NCI-H1436 treated with DMSO at 0.1 percent for 48 hours (cell line): ENCODE measurements around the gene ZSWIM6.
A peak's percentile ranks its signal among the peaks of the same experiment; 100 is the strongest.

Experiments used
- DNase-seq: peaks from one replicate; lab custom pipeline; 2025; lab: John Stamatoyannopoulos, UW

Gene ZSWIM6

DNA sequence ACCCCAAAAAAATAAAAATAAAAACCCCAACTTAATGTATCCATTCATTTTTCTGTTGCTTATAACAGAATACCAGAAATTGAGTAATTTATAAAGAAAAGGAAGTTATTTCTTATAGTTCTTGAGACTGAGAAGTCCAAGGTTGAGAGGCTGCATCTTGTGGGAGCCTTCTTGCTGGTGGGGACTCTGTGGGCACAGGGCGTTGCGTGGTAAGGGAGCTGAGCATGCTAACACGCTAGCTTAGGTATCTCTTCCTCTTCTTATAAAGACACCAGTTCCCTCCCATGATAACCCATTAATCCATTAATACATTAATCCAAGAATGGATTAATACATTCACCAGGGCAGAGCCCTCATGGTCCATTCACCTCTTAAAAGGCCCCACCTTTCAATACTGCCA is 150.9 kb downstream of the ZSWIM6 start:
- no peak for DNase-seq

DNA sequence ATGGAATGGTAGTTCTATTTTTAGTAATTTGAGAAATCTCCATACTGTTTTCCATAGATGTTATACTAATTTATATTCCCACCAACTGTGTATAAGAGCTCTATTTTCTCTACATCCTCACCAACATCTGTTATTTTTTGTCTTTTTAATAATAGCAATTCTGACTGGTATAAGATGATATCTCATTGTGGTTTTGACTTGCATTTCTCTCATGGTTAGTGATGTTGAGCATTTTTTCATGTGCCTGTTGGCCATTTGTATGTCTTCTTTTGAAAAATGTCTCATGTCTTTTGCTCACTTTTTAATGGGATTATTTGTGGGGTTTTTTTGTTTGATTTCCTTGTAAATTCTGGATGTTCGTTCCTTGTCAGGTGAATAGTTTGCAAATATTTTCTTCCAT is 154.4 kb downstream of the ZSWIM6 start:
- DNase-seq: no peak

GRCh38 chr5:61489574-61489973 is 157.5 kb downstream of the ZSWIM6 start:
- DNase-seq: no peak

DNA sequence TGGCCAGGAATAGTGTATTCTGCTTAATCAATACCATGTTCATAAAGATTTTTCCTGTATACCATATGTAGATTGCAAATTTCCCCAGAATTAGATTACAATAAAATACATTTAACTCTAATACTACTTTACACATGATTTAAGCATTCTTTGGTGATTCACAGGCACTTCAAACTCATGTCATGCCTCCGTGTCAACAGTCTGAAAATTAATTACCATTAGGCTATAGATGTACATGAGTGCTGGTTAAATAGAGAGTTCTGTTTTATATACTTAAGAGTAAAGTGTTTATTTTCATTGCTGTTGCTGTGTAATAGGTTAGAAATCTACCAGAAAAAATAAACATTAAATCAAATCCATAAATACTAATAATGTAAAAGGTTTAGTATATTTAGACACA is 159.8 kb downstream of the ZSWIM6 start:
- DNase-seq: no peak

GRCh38 chr5:61493973-61494372 is 161.9 kb downstream of the ZSWIM6 start:
- no peak for DNase-seq

DNA sequence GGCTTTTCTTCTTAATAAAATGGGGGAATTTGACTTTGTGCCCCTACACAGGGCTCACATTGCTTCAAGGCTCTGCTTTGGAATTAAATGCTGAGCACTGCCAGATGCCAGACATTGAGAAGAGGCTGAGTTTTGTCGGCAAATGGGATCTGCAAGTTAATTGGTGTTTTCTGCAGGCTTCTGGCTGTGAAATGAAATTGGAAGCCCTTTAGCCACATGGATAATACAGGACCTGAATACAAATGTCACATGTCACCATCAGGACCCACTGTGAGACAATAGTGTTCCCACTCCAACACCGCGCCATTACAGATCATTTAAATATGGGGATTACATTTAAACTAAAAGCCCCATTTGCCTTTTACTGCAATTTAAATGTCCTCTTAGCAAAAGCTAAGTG is 164.4 kb downstream of the ZSWIM6 start:
- DNase-seq: peak; percentile 88

GRCh38 chr5:61496860-61497259 is 164.8 kb downstream of the ZSWIM6 start:
- no peak for DNase-seq

GRCh38 chr5:61498121-61498520 is 166.1 kb downstream of the ZSWIM6 start:
- no peak for DNase-seq

DNA sequence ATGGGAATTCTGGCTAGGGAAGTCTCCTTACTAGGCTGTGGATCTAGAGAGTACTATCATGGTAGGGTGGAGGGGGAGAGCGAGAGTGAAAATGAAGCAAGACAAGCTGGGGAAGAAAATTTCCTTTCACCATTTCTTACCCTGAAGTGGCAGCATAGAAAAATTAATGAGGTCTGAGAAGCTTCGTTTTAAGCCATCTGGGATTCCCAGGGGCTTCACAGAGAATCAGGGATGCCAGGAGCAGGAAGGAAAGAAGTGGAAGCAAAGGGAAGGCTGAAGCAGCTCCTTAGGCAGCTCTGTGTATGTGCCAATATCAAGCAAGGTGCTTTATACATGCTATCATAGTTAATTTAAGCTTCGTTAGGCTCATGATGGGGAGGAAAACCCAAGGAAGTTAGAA is 169.9 kb downstream of the ZSWIM6 start:
- no peak for DNase-seq

DNA sequence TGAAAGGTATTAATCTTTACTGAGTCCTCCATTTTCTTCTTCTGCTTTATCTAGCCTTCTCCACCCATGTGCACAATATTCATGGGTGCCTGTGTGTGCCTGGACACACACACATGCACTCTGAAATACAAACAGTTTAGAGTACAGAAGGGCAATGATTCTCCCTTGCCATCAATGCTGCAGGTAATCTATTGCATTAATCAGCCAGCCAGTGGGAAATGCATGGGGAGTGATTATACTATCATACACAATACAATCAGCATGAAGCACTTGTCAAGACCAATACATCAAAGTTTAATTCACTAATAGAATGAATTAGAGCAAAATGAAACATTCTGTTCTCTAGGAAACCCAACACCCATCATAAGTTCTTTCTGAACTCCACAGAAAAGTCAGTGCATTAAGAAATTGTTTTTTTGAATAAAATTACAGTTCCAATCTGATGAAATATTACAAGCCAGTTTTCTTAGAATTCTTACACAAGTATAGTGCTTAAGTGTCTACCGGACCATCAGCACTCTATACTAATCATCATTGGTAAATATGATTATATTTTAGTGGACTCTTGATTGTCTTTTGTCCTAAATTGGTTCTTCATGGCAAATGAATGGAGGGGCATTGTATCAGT is 172.2 kb downstream of the ZSWIM6 start:
- DNase-seq: no peak

DNA sequence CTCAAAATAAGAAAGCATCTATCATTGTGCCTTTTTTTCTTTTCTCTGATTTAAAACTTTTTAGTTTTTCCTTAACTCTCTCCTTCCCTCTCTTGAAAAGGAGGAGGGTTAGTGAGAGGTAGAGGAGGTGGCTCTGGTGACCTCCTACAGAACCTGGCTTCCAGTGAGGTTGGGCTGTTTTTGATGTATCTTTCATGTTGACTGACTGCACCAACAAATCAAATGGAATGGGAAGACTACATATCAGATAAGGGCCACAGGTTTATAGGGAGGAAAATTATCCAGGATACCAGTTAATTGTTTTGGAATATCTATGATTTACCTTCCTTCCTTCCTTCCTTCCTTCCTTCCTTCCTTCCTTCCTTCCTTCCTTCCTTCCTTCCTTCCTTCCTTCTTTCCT is 173.2 kb downstream of the ZSWIM6 start:
- no peak for DNase-seq

DNA sequence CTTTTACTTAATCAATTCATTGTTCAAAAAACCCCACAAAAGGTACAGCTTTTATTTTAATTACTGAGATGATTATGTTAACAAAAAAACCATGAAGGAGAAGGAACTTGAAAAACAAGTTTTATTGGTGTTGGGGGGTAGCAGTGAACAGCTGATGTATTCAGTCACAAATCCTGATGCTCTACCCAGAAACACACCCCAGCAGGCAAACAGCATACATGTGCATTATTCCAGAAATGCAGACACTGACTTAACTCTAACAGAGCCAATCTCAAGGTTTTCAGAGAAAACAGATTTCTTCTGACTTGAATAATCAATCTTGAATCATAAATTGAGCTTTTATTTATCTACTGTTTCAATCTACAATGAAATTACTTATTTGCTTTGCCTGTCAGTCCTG is 175.2 kb downstream of the ZSWIM6 start:
- DNase-seq: no peak

- DNase-seq: no peak
These were observed 184.9 kb downstream of the ZSWIM6 start for GRCh38 chr5:61516946-61517345.

DNA sequence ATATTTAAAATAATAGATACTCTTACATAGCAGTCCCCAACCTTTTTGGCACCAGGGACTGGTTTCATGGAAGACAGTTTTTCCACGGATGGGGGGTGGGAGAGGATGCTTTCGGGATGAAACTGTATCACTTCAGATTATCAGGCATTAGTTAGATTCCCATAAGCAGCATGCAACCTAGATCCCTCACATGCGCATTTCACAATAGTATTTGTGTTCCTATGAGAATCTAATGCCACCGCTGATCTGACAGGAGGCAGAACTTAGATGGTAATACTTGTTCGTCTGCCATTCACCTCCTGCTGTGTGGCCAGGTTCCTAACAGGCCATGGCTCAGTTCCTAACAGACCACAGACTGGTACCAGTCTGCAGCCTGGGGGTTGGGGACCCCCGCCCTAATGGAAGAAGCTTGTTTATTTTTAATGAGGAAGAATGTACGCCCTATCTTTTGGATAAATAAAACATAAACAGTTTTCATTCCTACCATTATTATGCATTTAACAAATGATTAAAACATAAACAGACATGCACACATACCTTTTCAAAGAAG is 187.7 kb downstream of the ZSWIM6 start:
- no peak for DNase-seq

GRCh38 chr5:61523073-61523472 is 191.0 kb downstream of the ZSWIM6 start:
- DNase-seq: no peak

GRCh38 chr5:61523997-61524396 is 191.9 kb downstream of the ZSWIM6 start:
- DNase-seq: no peak

- DNase-seq: no peak
These were observed 193.6 kb downstream of the ZSWIM6 start for GRCh38 chr5:61525512-61526206.

DNA sequence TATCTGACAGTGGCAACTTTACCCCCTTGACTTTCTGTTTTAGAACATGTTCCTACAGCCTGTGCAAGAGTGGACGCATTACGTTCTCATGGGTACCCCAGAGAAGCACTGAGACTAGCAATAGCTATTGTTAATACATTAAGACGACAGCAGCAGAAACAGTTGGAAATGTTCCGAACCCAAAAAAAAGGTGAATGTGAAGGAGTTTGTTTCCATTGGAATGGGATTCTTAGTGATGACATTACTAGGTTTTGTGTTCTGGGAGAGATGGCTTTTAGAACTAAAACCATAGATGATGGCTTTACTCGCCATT is 194.1 kb downstream of the ZSWIM6 start:
- no peak for DNase-seq

DNA sequence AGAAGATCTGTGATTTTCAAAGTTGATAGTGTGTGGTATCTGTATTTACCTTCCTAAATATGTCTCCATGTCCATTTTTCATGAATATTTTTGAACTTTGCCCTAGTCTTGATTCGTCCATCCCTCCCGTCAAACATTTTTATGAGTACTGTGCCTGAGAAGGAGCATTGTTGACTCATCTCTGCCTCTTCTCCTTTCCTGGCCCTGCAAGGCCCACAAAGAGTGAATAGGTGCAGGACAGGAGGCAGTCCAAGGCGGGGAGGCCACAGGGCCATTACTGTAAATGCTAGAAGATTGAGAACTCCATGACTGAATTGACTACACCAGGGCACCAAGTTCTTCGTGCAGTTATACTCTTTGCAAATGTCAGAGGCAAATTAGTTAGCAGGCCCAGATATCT is 200.9 kb downstream of the ZSWIM6 start:
- no peak for DNase-seq

DNA sequence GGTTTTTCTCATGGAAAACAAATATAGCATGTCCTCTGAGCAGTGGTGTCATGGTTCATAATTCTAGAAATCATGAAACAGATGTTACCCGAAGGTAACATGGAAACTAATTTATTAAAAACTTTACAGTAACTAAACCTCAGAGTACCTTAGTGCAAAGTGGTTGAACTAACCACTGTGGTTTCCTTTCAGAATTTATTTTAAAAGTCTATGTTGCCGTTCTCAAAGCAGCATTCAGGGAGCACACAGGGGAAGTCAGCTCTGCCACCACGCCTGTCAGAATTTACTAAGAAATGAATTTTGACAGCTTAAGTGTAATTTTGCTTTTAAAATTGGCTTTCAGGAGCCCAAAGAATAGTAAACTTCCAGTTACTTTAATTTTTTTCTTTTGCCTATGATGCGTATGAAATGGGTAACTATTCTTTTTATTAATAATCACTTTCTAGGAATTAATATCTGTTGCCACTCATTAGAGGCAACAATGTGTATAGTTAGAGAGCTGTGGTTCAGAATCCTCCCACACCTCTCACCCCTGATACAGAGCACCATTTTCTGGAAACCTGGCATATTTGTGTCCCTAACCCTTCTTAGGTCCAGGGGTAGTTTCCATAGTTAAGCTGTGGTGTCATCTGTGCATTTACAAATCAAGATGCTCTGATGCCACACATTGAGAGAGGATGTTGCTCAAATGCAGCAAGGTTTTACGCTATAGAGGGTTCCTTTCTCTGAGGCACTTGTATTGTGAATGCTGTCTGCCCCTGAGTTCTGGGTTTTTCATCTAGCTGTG is 202.6 kb downstream of the ZSWIM6 start:
- DNase-seq: no peak

GRCh38 chr5:61535828-61536227 is 203.8 kb downstream of the ZSWIM6 start:
- no peak for DNase-seq

DNA sequence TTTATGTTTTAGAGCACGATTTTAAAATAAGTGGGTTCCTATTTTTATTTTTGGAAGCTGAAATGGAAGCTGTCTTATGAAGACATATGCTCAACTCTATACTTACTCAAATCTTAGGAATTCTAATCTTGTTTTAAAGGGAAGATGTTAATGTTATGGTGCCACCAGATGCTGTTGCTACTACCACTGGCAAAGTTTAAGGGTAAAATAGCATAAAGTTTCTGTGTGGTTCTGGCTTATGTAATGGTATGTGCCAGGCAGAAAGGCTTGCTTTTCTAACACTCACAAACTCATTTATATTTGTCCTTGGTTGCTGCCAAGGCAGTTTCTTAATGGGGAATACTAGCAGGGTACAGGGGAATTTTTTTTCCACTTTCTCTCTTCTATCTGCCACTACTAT is 204.9 kb downstream of the ZSWIM6 start:
- DNase-seq: no peak
